NCI-H2196 treated with DMSO at 0.1 percent for 48 hours (cell line): Measurements from ENCODE around the gene INSL3.

Source experiments
- DNase-seq: peaks from one replicate; lab custom pipeline; 2025; ENCODE audit not compliant: unreplicated experiment; lab: John Stamatoyannopoulos, UW

INSL3 gene

GRCh38 chr19:17847538-17848366, 26.4 kb upstream of the INSL3 start, which contains the start of gene JAK3:
JAK3 (minus strand) TSS chr19:17847982; CDS start chr19:17844417, 3,565 bp downstream.
- no peak for DNase-seq

DNA sequence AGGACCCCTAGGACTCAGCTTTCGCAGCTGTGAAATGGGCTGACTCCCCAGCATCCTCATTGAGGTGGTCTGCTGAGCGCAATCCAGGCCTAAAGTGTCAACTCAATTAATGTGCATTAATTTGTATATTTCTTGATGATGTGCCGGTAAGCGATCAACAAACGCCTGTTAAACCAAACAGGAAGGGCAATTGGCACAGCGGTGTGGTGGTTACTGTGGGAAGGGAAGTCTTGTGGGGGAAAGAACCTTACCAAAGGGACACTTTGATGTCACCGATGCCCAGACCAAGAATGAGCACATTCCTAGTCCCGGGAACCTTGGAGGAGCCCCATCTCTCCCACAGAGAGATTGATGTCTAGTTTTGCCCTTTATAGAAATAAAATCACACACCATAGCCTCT, 24.8 kb upstream of the INSL3 start:
- DNase-seq, result no peak

DNA sequence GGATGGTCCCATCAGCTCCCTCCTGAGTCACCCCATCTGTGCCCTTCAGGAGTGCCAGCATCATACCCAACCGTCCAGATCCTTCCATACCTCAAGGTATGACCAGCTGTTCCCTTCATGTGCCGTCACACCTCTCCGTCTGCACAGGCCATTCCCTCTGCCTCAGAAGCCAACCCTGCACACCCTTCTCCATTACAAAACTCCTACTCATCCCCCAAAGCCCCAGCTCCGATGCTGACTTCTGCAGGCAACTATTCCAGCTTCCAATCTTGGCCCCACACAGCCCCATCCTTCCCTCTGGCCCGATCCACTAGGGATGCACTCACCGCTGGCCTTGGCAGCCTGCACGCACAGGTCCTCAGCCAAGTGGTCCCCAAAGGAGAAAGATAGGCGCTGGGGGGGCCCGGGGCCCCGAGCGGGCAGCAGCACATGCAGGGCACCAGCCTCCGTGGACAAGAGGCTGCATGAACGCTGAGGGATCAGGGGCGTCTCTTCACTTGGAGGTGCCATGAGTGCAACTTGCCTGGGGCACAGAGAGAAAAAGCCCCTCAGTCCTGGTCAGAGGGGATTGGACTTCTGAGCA, 22.7 kb upstream of the INSL3 start:
- DNase-seq, result no peak

DNA sequence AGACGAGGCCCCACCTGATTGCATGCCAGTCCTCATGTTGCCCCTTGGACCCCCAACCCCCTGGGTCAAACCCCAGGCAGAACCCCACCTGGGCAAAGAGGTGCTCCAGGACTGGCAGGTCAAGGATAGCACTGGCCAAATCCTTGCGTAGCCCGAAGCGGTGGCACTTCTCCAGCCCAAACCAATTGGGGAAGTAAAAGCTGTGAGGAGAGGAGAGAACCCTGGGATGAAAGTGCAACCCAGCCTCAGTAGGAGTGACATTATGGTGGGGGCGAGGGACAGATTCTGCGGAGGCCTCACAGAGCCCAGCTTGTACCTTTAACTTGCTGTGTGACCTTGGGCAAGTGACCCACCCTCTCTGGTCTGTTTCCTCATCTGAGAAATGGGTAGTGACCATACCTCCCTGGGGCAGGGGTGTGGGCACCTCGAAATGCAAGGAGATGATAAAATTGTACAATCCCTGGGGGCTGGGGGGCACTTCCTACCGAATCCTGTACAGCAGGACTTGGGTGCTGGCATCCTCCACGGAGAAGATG, 22.0 kb upstream of the INSL3 start:
- DNase-seq, result no peak

GRCh38 chr19:17842663-17843291, 21.5 kb upstream of the INSL3 start:
- no peak for DNase-seq

- DNase-seq, result peak; percentile 92
Measured at GRCh38 chr19:17841810-17842662, 20.7 kb upstream of the INSL3 start.

DNA sequence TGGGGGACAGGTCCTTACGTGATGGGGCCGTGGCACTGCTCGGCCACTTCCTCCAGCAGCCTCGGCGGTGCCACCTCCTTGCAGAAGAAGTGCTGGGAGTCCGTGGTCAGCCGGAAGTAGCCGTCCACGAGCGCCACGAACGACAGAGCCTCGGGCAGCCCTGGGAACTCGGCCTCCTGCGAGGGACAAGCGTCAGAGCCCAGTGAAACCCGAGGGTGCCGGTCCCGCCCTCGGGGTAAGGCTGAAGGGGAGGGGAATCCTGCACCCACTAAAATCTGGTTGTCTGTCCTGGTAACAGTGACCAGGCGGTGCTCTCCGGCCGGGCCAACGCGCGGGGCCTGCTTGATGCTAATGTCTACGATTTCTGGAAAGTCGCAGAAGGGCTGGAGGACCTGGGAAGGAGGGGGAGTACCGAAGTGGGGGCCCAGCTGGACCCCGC, 20.1 kb upstream of the INSL3 start:
- no peak for DNase-seq

GRCh38 chr19:17840019-17840418, 18.7 kb upstream of the INSL3 start:
- DNase-seq, result no peak

GRCh38 chr19:17837972-17838371, 16.7 kb upstream of the INSL3 start:
- no peak for DNase-seq

DNA sequence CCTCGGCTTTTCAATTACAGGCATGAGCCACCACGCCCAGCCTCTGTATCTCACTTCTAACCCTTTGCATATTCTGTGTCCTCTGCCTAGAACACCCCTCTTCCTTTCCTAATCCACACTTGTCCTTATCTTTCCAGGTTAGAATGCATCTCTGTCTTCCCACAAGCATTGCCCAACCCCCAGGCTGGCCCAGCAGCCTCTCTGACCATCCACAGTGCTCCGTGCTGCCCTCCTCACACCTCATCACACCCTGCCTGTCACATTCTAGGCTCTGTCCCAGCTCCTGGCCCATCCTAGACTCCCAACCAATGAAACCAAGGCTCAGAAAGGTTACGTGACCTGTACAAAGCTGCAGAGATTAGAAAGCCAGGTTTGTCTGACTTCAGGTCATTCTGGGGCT, 15.2 kb upstream of the INSL3 start:
- DNase-seq, result no peak

- no peak for DNase-seq
Measured at GRCh38 chr19:17835182-17836006, 14.1 kb upstream of the INSL3 start.

GRCh38 chr19:17834350-17835181, 13.2 kb upstream of the INSL3 start:
- DNase-seq, result no peak

GRCh38 chr19:17832443-17833208, 11.3 kb upstream of the INSL3 start:
- no peak for DNase-seq

- DNase-seq, result no peak
Measured at GRCh38 chr19:17831419-17831888, 10.1 kb upstream of the INSL3 start.

GRCh38 chr19:17830567-17831418, 9.5 kb upstream of the INSL3 start:
- peak; percentile 95 for DNase-seq

- peak; percentile 82 for DNase-seq
Measured at GRCh38 chr19:17829855-17830566, 8.7 kb upstream of the INSL3 start.
